Stimulated activated naive CD4-positive, alpha-beta T cell (primary cell): Measurements from ENCODE around the gene KTI12.
"Not testable (repeated sequence)": the region's sequence is repeated elsewhere in the genome, so short reads cannot be mapped to it uniquely, and the experiment has no call there.

Source experiments
- DNase-seq, 6 experiments: peaks; one replicate each; lab custom pipeline; 2025; lab: John Stamatoyannopoulos, UW

The KTI12 gene

GRCh38 chr1:52033190-52034049, at the start of gene KTI12:
Gene KTI12 (minus strand): TSS chr1:52033810. CDS start chr1:52033761, 49 bp downstream.
- peak; percentile 74 to 88 (median 86) for DNase-seq

GRCh38 chr1:52080014-52080415, 46.4 kb upstream of the KTI12 start:
- no peak for DNase-seq

- DNase-seq, result not testable (repeated sequence)
These were observed 43.7 kb upstream of the KTI12 start for GRCh38 chr1:52077277-52077676.

GRCh38 chr1:52072291-52072690, 38.7 kb upstream of the KTI12 start:
- DNase-seq, result no peak

- no peak for DNase-seq
These were observed 37.1 kb upstream of the KTI12 start for GRCh38 chr1:52070704-52071103.

- DNase-seq, result no peak
These were observed 29.6 kb upstream of the KTI12 start for GRCh38 chr1:52063192-52063591.

- DNase-seq, result no peak
These were observed 27.2 kb upstream of the KTI12 start for GRCh38 chr1:52060822-52061221.

GRCh38 chr1:52059888-52060287, 26.3 kb upstream of the KTI12 start:
- DNase-seq, result no peak

- no peak for DNase-seq
These were observed 25.7 kb upstream of the KTI12 start for GRCh38 chr1:52059321-52059720.

GRCh38 chr1:52057876-52058415, 24.3 kb upstream of the KTI12 start:
- DNase-seq, result no peak

GRCh38 chr1:52057255-52057654, 23.6 kb upstream of the KTI12 start:
- no peak for DNase-seq

GRCh38 chr1:52056937-52057231, 23.3 kb upstream of the KTI12 start:
- DNase-seq, result peak in 2 of 6 experiments; percentile 15 to 36

- peak; percentile 85 to 91 (median 88) for DNase-seq
These were observed 22.7 kb upstream of the KTI12 start, which contains the start of gene BTF3L4 for GRCh38 chr1:52056163-52056936. Gene BTF3L4 (plus strand): TSS chr1:52056295. CDS start chr1:52059848, 3,553 bp downstream.

GRCh38 chr1:52055866-52056162, 22.2 kb upstream of the KTI12 start:
- no peak for DNase-seq

- peak; percentile 44 to 64 (median 52) for DNase-seq
These were observed 21.7 kb upstream of the KTI12 start, which contains the start of gene TXNDC12 for GRCh38 chr1:52055066-52055865. Gene TXNDC12 (minus strand): TSS chr1:52055191. CDS start chr1:52055096, 95 bp downstream.

- no peak for DNase-seq
These were observed 21.0 kb upstream of the KTI12 start for GRCh38 chr1:52054496-52055065.

GRCh38 chr1:52053862-52054261, 20.3 kb upstream of the KTI12 start:
- no peak for DNase-seq

- DNase-seq, result not testable (repeated sequence)
These were observed 15.7 kb upstream of the KTI12 start for GRCh38 chr1:52049337-52049736.

GRCh38 chr1:52045666-52046195, 12.1 kb upstream of the KTI12 start:
- not testable (repeated sequence) for DNase-seq

- no peak for DNase-seq
These were observed 11.6 kb upstream of the KTI12 start for GRCh38 chr1:52045236-52045635.

GRCh38 chr1:52041551-52042185, 8.1 kb upstream of the KTI12 start:
- no peak for DNase-seq
